Effector memory CD4-positive, alpha-beta T cell (primary cell): Measurements from ENCODE around the gene CDKL1.
A peak's percentile ranks its signal among the peaks of the same experiment; 100 is the strongest.

Experiments
- DNase-seq, 3 donors: peaks; one replicate each; pipeline ENCODE4 v3.0.0-alpha.2; 2020
- H3K27ac ChIP-seq: 2 replicates; pipeline ENCODE4 v1.7.0; 2013; ENCODE audit warnings: mild to moderate bottlenecking, low read length, moderate library complexity; ENCODE audit not compliant: insufficient read depth, poor library complexity, severe bottlenecking
- H3K27me3 ChIP-seq: replicated peaks from 2 replicates; pipeline ENCODE4 v1.7.0; 2013; ENCODE audit warnings: mild to moderate bottlenecking, low read length; ENCODE audit not compliant: insufficient read depth, control insufficient read depth, poor library complexity, severe bottlenecking
- H3K36me3 ChIP-seq: 2 replicates; pipeline ENCODE4 v1.7.0; 2013; ENCODE audit warnings: mild to moderate bottlenecking, low read length, moderate library complexity; ENCODE audit not compliant: control insufficient read depth, insufficient read depth
- H3K4me1 ChIP-seq: 2 replicates; pipeline ENCODE4 v1.7.0; 2013; ENCODE audit warnings: low read length, mild to moderate bottlenecking; ENCODE audit not compliant: control insufficient read depth, insufficient read depth, poor library complexity, severe bottlenecking
- H3K4me3 ChIP-seq: 2 replicates; pipeline ENCODE4 v1.7.0; 2013; ENCODE audit warnings: low read length, low read depth, mild to moderate bottlenecking; ENCODE audit not compliant: insufficient read depth, poor library complexity, severe bottlenecking
- H3K9me3 ChIP-seq: 2 replicates; pipeline ENCODE4 v1.7.0; 2013; ENCODE audit warnings: mild to moderate bottlenecking, low read length, moderate library complexity; ENCODE audit not compliant: control insufficient read depth

CDKL1 gene

GRCh38 chr14:50407111-50407812 lies 10.6 kb upstream of the CDKL1 start:
- no peaks in the 10 kb centered on the region for H3K9me3 ChIP-seq
- H3K36me3 ChIP-seq, result no peaks in the 10 kb centered on the region
- no peak overlapping the region for H3K27ac ChIP-seq
- DNase-seq, result no peak
- H3K27me3 ChIP-seq, result no peaks in the 10 kb centered on the region
- no peak overlapping the region for H3K4me3 ChIP-seq
- H3K4me1 ChIP-seq, result no peaks in the 10 kb centered on the region

GRCh38 chr14:50403419-50403818 lies 6.7 kb upstream of the CDKL1 start:
- Histone ChIP-seq H3K27me3 (no peaks in the 10 kb centered on the region), H3K4me1 (no peaks in the 10 kb centered on the region), H3K4me3 (no peak overlapping the region), H3K36me3 (no peaks in the 10 kb centered on the region), H3K9me3 (no peaks in the 10 kb centered on the region), H3K27ac (no peak overlapping the region)
- no peak for DNase-seq

- Histone ChIP-seq H3K27me3 (no peaks in the 10 kb centered on the region), H3K27ac (no peak overlapping the region), H3K4me1 (no peaks in the 10 kb centered on the region), H3K9me3 (no peaks in the 10 kb centered on the region), H3K36me3 (no peaks in the 10 kb centered on the region), H3K4me3 (no peak overlapping the region)
- no peak for DNase-seq
These were observed 6.3 kb upstream of the CDKL1 start for GRCh38 chr14:50402965-50403364.

GRCh38 chr14:50400461-50400860 lies 3.8 kb upstream of the CDKL1 start:
- Histone ChIP-seq H3K9me3 (no peaks in the 10 kb centered on the region), H3K4me1 (peaks cover 6% of the 10 kb centered on the region), H3K4me3 (no peak overlapping the region), H3K27ac (no peak overlapping the region), H3K27me3 (no peaks in the 10 kb centered on the region), H3K36me3 (no peaks in the 10 kb centered on the region)
- DNase-seq, result no peak

GRCh38 chr14:50399251-50400032 lies 2.8 kb upstream of the CDKL1 start:
- H3K36me3 ChIP-seq, result no peaks in the 10 kb centered on the region
- no peak overlapping the region for H3K4me3 ChIP-seq
- no peaks in the 10 kb centered on the region for H3K27me3 ChIP-seq
- no peak overlapping the region for H3K27ac ChIP-seq
- peaks cover 6% of the 10 kb centered on the region for H3K4me1 ChIP-seq
- H3K9me3 ChIP-seq, result no peaks in the 10 kb centered on the region
- no peak for DNase-seq

GRCh38 chr14:50398189-50398580 lies 1.5 kb upstream of the CDKL1 start:
- Histone ChIP-seq H3K27ac (no peak overlapping the region), H3K36me3 (no peaks in the 10 kb centered on the region), H3K4me3 (no peak overlapping the region), H3K4me1 (peaks cover 6% of the 10 kb centered on the region), H3K9me3 (no peaks in the 10 kb centered on the region), H3K27me3 (no peaks in the 10 kb centered on the region)
- no peak for DNase-seq

GRCh38 chr14:50397390-50398188 lies 908 bp upstream of the CDKL1 start:
- H3K4me1 ChIP-seq, result peaks cover 6% of the 10 kb centered on the region
- no peaks in the 10 kb centered on the region for H3K27me3 ChIP-seq
- no peaks in the 10 kb centered on the region for H3K9me3 ChIP-seq
- DNase-seq, result no peak
- no peaks in the 10 kb centered on the region for H3K36me3 ChIP-seq
- peak overlapping the region; percentile 60 for H3K4me3 ChIP-seq
- H3K27ac ChIP-seq, result no peak overlapping the region

- Histone ChIP-seq H3K27me3 (no peaks in the 10 kb centered on the region), H3K27ac (no peak overlapping the region), H3K36me3 (no peaks in the 10 kb centered on the region), H3K4me1 (peaks cover 6% of the 10 kb centered on the region), H3K9me3 (no peaks in the 10 kb centered on the region), H3K4me3 (no peak overlapping the region)
- DNase-seq, result no peak
These were observed 1.2 kb downstream of the CDKL1 start for GRCh38 chr14:50395448-50395847.

GRCh38 chr14:50394713-50395112 lies 2.0 kb downstream of the CDKL1 start:
- DNase-seq, result no peak
- no peak overlapping the region for H3K27ac ChIP-seq
- no peaks in the 10 kb centered on the region for H3K9me3 ChIP-seq
- peaks cover 6% of the 10 kb centered on the region for H3K4me1 ChIP-seq
- H3K36me3 ChIP-seq, result no peaks in the 10 kb centered on the region
- no peaks in the 10 kb centered on the region for H3K27me3 ChIP-seq
- no peak overlapping the region for H3K4me3 ChIP-seq
